Adrenal gland (tissue), 12 donors: ENCODE measurements around the gene ARID5B. TPM values are rescaled to one million over a fixed set of nuclear protein-coding genes. Genes with fewer than 3 reads are reported as not detected.
A peak's percentile ranks its signal among the peaks of the same experiment; 100 is the strongest.

ENCODE experiments used
- DNase-seq, 7 donors: peaks; one replicate each; pipeline ENCODE4 v3.0.0-alpha.2; 2019 to 2020
- H3K27ac ChIP-seq, 5 donors: fragments of 200-600 bp; sonication (generic) in 4 of 5; 1 replicate in 3 of 5; 2 replicates in 2 of 5; pipeline versions ENCODE4 v1.5.1 to v1.8.0; 2016 to 2020; ENCODE audit warnings: mild to moderate bottlenecking in 1 of 5
- H3K27me3 ChIP-seq: fragments of 200-600 bp; 2 replicates; pipeline ENCODE4 v1.8.0; 2021
- H3K36me3 ChIP-seq, 2 donors: fragments of 200-600 bp; replicated peaks in 1 of 2; 1 replicate in 1 of 2; 2 replicates in 1 of 2; pipeline versions ENCODE4 v1.5.1 to v1.8.0; 2018 to 2022
- H3K4me1 ChIP-seq, 2 donors: fragments of 200-600 bp; replicated peaks in 1 of 2; 1 replicate in 1 of 2; 2 replicates in 1 of 2; pipeline versions ENCODE4 v1.5.1 to v1.8.0; 2018 to 2021
- H3K4me3 ChIP-seq, 4 donors: fragments of 200-600 bp; sonication (generic) in 3 of 4; one replicate each; pipeline ENCODE4 v1.5.1; 2016 to 2018
- H3K9me3 ChIP-seq, 3 donors: fragments of 200-600 bp; sonication (generic) in 1 of 3; replicated peaks in 1 of 3; 1 replicate in 2 of 3; 2 replicates in 1 of 3; pipeline versions ENCODE4 v1.5.1 to v1.8.0; 2016 to 2021
- POLR2A ChIP-seq, 2 donors: fragments of 450-650 bp; IDR thresholded peaks; one replicate each; pipeline ENCODE4 v1.6.1; 2017; ENCODE audit warnings: antibody characterized with exemption in 2 of 2, mild to moderate bottlenecking in 2 of 2, moderate library complexity in 1 of 2
- WGBS, 4 donors: extraction: QIAGEN DNeasy Blood & Tissue Kit in 2 of 4; methylation state at CpG; one replicate each; pipeline versions ENCODE4 v1.1.5 to v1.1.7; 2013 to 2017; 5-methylcytosine and 5-hydroxymethylcytosine counted together
- intact Hi-C, 2 donors: fragments of 100-400 bp; cut with DNase I; formaldehyde crosslinking; loops; one replicate each; pipeline versions ENCODE4 v1.14.1 to v1.15.0; 2022 to 2023
- polyA plus RNA-seq, 3 donors: library from polyadenylated mRNA; stranded (reverse); fragments of 200-250 nt in 2 of 3; fragments of 350-450 nt in 1 of 3; fragmentation: Illumina TruSeq in 1 of 3; extraction: RNeasy Lipid Tissue Mini Kit (QIAGEN cat#74804) in 1 of 3; gene quantifications; one replicate each; pipeline ENCODE4 v1.2.3, GENCODE V29; 2013 to 2014
- total RNA-seq, 9 donors: library from RNA; depleted of rRNA in 4 of 9; stranded (reverse); fragments of >200 nt in 4 of 9; fragments of 120-200 nt in 1 of 9; fragmentation: NEBNext Ultra II Directional in 1 of 9; extraction: Animal tissue kit (Norgen Biotek cat#: 25700) in 1 of 9; gene quantifications; one replicate each; pipeline versions ENCODE4 v1.1.0 to v1.2.4, GENCODE V29; 2013 to 2023
- TF ChIP-seq, protein P1 (sequence below), 6 experiments: fragments of 450-650 bp in 4 of 6; fragments of 200-600 bp in 2 of 6; sonication (generic) in 1 of 6; IDR thresholded peaks; 1 replicate in 5 of 6; 2 replicates in 1 of 6; pipeline versions ENCODE4 v1.5.1 to v1.8.0; 2016 to 2021; ENCODE audit warnings: antibody characterized with exemption in 6 of 6, mild to moderate bottlenecking in 2 of 6, moderate library complexity in 1 of 6
- donor health status: healthy with polysubstance abuse.
- donor health status: Bipolar disorder and iron deficiency.
- donor health status: DM: yes; HTN: yes; CAD: no.
- donor health status: DM: no; HTN: no; CAD: no.
- donor health status: DM: no; HTN: no; CAD: no.
- donor health status: DM: yes; HTN: yes; CAD: no.

Gene ARID5B
- total and polyA plus RNA-seq, 12 donors: 5.7 to 42.4 (median 23.8) TPM

DNA sequence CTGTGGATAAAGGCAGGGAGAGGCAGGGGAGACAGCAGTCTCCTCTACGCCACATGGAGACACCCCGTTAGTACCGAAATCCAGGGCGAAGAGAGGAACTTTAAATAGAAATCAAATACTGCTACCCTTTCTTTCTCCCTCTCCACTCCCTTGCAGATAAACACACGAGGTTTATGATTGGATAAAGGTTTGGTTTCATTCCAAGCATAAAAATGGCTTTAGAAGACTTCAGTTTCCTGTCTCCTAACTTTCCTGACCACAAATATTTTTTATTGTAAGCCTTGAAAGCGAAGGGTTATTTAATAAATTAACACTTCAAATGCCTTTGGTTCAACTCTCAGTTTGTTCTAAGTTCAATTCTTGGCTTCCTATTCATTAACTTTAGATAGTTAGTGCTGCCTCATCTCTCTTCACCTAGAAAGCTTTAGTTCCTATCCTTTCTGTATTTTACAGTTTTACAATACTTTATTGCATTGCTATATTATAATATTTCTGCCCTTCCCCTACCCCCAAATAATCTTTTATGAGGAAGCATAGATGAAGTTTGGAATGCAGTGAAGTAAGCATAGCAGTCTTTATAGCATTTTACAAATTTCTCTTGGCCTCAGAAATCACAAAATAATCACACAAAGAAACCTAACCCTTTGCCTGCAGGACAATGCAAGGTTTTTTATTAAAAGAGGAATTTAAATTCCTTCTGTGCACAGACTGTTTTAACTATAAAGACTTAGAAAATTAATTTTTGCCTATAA lies 31.5 kb upstream of the ARID5B start:
- no peaks in the 10 kb centered on the region for H3K27me3 ChIP-seq
- TF ChIP-seq, protein P1, sequence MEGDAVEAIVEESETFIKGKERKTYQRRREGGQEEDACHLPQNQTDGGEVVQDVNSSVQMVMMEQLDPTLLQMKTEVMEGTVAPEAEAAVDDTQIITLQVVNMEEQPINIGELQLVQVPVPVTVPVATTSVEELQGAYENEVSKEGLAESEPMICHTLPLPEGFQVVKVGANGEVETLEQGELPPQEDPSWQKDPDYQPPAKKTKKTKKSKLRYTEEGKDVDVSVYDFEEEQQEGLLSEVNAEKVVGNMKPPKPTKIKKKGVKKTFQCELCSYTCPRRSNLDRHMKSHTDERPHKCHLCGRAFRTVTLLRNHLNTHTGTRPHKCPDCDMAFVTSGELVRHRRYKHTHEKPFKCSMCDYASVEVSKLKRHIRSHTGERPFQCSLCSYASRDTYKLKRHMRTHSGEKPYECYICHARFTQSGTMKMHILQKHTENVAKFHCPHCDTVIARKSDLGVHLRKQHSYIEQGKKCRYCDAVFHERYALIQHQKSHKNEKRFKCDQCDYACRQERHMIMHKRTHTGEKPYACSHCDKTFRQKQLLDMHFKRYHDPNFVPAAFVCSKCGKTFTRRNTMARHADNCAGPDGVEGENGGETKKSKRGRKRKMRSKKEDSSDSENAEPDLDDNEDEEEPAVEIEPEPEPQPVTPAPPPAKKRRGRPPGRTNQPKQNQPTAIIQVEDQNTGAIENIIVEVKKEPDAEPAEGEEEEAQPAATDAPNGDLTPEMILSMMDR (IDR thresholded peaks at IDR 0.05): no peak
- no peak for TF ChIP-seq POLR2A (IDR thresholded peaks at IDR 0.05)
- DNase-seq: no peak
- 21 to 34% (median 26%) methylated on average over 6 of the region's 6 CpGs for WGBS, 4 donors
- H3K4me3 ChIP-seq: no peak overlapping the region
- no peak overlapping the region for H3K27ac ChIP-seq
- intact Hi-C loops: no loop called here
- no peaks in the 10 kb centered on the region for H3K9me3 ChIP-seq
- H3K4me1 ChIP-seq: peaks cover 0 to 14% of the 10 kb centered on the region in 2 donors
- no peaks in the 10 kb centered on the region for H3K36me3 ChIP-seq

DNA sequence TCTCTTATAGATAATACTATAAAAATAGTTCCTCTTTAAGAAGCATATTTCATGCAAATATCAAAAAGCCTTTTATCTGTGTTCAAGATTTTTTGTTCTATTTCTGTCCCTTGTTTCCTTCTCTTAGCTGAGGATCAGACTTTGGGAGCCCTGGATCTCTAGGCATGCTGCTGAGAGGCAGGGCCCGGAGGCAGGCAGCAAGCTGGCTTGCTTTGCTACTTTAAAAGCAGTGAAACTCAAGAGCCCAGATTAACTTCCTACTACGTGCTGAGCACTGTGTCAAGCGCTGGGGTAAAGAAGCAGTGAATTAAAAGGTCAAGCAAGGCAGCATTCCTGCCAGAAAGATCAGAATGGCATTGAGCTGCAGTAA lies 31.0 kb upstream of the ARID5B start:
- intact Hi-C loops: no loop called here
- Histone ChIP-seq H3K4me3 (no peak overlapping the region), H3K27ac (peak overlapping the region in 1 of 5 donors; percentile 29), H3K36me3 (no peaks in the 10 kb centered on the region), H3K4me1 (peaks cover 0 to 14% of the 10 kb centered on the region in 2 donors), H3K27me3 (no peaks in the 10 kb centered on the region), H3K9me3 (no peaks in the 10 kb centered on the region)
- TF ChIP-seq, protein P1 (IDR thresholded peaks at IDR 0.05): no peak
- no peak for TF ChIP-seq POLR2A (IDR thresholded peaks at IDR 0.05)
- DNase-seq: no peak
- 32 to 48% (median 40%) methylated on average over 3 of the region's 3 CpGs for WGBS, 4 donors

DNA sequence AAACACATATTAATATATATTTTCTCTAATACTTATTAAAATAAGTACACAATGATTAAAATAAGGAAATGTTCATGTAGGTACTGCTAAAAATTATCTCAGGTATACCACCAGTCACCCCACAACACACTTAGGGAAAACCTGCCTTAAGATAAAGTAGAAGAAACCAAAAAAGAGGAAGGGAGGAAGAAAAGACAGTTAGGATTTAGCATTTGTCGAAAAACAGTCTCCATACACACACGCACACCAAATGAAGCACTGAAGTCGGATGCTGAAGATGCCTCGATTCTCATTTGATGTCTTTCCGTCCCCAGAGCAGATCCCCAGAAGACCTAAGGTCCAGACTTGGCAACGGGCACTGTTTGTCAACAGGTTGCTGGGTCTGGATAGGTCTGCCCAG lies 30.0 kb upstream of the ARID5B start:
- H3K4me1 ChIP-seq: peaks cover 0 to 14% of the 10 kb centered on the region in 2 donors
- intact Hi-C loops: no loop called here
- no peaks in the 10 kb centered on the region for H3K27me3 ChIP-seq
- H3K4me3 ChIP-seq: no peak overlapping the region
- WGBS, 4 donors: 93 to 95% (median 94%) methylated on average over 6 of the region's 6 CpGs
- DNase-seq: no peak
- no peaks in the 10 kb centered on the region for H3K9me3 ChIP-seq
- no peak overlapping the region for H3K27ac ChIP-seq
- no peaks in the 10 kb centered on the region for H3K36me3 ChIP-seq
- TF ChIP-seq, protein P1 (IDR thresholded peaks at IDR 0.05): no peak
- no peak for TF ChIP-seq POLR2A (IDR thresholded peaks at IDR 0.05)

DNA sequence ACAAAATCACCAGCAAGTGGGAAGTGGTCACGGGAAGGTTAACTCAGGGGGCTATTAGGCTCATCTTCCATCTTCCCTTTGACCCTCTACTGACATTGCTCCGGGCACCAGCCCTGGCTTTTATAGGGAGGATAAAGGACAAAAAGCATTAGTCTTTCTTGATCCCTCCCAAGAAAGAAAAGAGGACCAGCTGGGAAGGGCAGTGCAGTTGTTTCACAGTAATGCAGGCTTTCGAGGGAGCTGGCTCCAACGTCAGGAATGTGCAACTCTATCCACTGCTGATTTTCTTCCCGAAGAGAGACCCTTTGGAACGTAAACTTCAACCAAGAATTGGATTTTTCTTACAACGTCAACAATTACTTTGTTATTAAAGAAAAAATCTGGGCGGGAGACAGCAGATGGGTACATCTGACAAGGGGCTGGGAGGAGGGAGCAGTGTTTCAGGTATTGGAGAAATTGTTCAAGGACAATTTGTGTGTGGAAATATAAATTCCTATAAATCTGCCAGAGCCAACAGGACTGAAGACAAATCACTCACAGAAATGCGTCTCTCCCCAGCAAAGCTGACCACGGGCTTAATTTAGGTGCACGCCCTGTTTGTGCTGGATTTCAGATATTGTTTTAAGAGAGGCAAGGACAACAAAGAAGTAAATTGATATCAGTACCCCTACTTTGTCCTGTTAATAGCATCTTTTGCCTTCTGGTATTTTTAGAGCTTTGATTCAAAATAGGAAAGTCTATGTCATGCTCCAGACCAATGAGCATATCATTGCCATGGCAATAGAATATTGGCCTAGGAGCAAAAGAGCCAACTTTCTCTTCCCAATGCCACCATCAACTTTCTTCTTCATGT lies 23.4 kb upstream of the ARID5B start:
- Histone ChIP-seq H3K36me3 (peaks cover 0 to 3% of the 10 kb centered on the region in 2 donors), H3K9me3 (no peaks in the 10 kb centered on the region), H3K27me3 (no peaks in the 10 kb centered on the region), H3K27ac (no peak overlapping the region), H3K4me1 (no peaks in the 10 kb centered on the region), H3K4me3 (no peak overlapping the region)
- 62 to 76% (median 71%) methylated on average over 11 of the region's 11 CpGs for WGBS, 4 donors
- intact Hi-C loops: no loop called here
- no peak for DNase-seq
- TF ChIP-seq, protein P1 (IDR thresholded peaks at IDR 0.05): no peak
- no peak for TF ChIP-seq POLR2A (IDR thresholded peaks at IDR 0.05)
